WTC11 (cell line): ENCODE measurements around the gene TMEM120B. TPM values are rescaled to one million over a fixed set of nuclear protein-coding genes. Genes with fewer than 3 reads are reported as not detected.

Experiments
- ATAC-seq: fragments of 200-7000 bp; cut with Tn5 transposase; 2 replicates; pipeline ENCODE4 v1.10.0; 2021; ENCODE audit warnings: mild to moderate bottlenecking, moderate library complexity
- CTCF ChIA-PET: fragments of 300-600 bp; sonication (Branson Sonifier 250); formaldehyde crosslinking; loops from one replicate; lab custom pipeline; 2021; ENCODE audit warnings: antibody characterized with exemption; lab: Charles Lee
- POLR2A ChIA-PET: fragments of 350-600 bp; sonication (Branson Sonifier 250); formaldehyde crosslinking; loops from one replicate; lab custom pipeline; 2021; ENCODE audit warnings: antibody characterized with exemption; lab: Charles Lee
- DNase-seq: peaks from one replicate; pipeline ENCODE4 v3.0.0; 2021; ENCODE audit warnings: low spot score
- H3K27ac Mint-ChIP-seq: 2 replicates; pipeline ENCODE4 v1.8.0; 2021; ENCODE audit warnings: mixed read lengths
- H3K27me3 Mint-ChIP-seq: 2 replicates; pipeline ENCODE4 v1.8.0; 2021; ENCODE audit warnings: low read depth, mild to moderate bottlenecking, moderate library complexity, mixed read lengths
- H3K36me3 Mint-ChIP-seq: 2 replicates; pipeline ENCODE4 v1.8.0; 2021; ENCODE audit warnings: mixed read lengths
- H3K4me1 Mint-ChIP-seq: 2 replicates; pipeline ENCODE4 v1.8.0; 2022; ENCODE audit warnings: mixed read lengths
- H3K4me3 Mint-ChIP-seq: 2 replicates; pipeline ENCODE4 v1.8.0; 2021; ENCODE audit warnings: mild to moderate bottlenecking, moderate library complexity, mixed read lengths
- H3K9me3 Mint-ChIP-seq: 2 replicates; pipeline ENCODE4 v1.8.0; 2021; ENCODE audit warnings: mixed read lengths
- ATF1 ChIP-seq: sonication (generic); formaldehyde crosslinking; IDR thresholded peaks from 2 replicates; pipeline ENCODE4 v1.8.1; 2023; ENCODE audit warnings: mild to moderate bottlenecking, moderate library complexity, missing genetic modification reagents
- CREB1 ChIP-seq: sonication (generic); formaldehyde crosslinking; IDR thresholded peaks from 2 replicates; pipeline ENCODE4 v1.8.0; 2023; ENCODE audit warnings: mild to moderate bottlenecking, missing genetic modification reagents
- GRHL2 ChIP-seq: fragments of 250-450 bp; sonication (Bioruptor Pico); IDR thresholded peaks from 2 replicates; pipeline ENCODE4 v1.8.0; 2022; ENCODE audit warnings: mild to moderate bottlenecking, moderate library complexity; ENCODE audit not compliant: insufficient replicate concordance, severe bottlenecking
- GTF2I ChIP-seq: fragments of 250-450 bp; sonication (Bioruptor Pico); conservative IDR thresholded peaks from 2 replicates; pipeline ENCODE4 v1.4.0; 2021; ENCODE audit warnings: mild to moderate bottlenecking
- JAZF1 ChIP-seq: fragments of 250-450 bp; sonication (Bioruptor Pico); IDR thresholded peaks from 2 replicates; pipeline ENCODE4 v1.9.0; 2021; ENCODE audit warnings: moderate library complexity, mild to moderate bottlenecking, inconsistent platforms
- KAT7 ChIP-seq: sonication (generic); formaldehyde crosslinking; IDR thresholded peaks from 2 replicates; pipeline ENCODE4 v1.8.1; 2023; ENCODE audit warnings: missing genetic modification reagents, mild to moderate bottlenecking, borderline replicate concordance
- NFYB ChIP-seq: sonication (generic); formaldehyde crosslinking; conservative IDR thresholded peaks from 2 replicates; pipeline ENCODE4 v1.8.0; 2022; ENCODE audit warnings: low read depth, missing genetic modification reagents
- NR1H2 ChIP-seq: sonication (generic); formaldehyde crosslinking; IDR thresholded peaks from 2 replicates; pipeline ENCODE4 v1.9.0; 2021; ENCODE audit warnings: mild to moderate bottlenecking, moderate library complexity, missing genetic modification reagents
- OVOL2 ChIP-seq: fragments of 250-450 bp; sonication (Bioruptor Pico); IDR thresholded peaks from 2 replicates; pipeline ENCODE4 v1.9.0; 2021; ENCODE audit warnings: mild to moderate bottlenecking, borderline replicate concordance
- SP1 ChIP-seq: sonication (generic); formaldehyde crosslinking; conservative IDR thresholded peaks from 2 replicates; pipeline ENCODE4 v1.8.1; 2022; ENCODE audit warnings: missing genetic modification reagents
- TEAD1 ChIP-seq: sonication (generic); formaldehyde crosslinking; IDR thresholded peaks from 2 replicates; pipeline ENCODE4 v1.8.0; 2022; ENCODE audit warnings: mild to moderate bottlenecking, missing genetic modification reagents
- ZNF263 ChIP-seq: sonication (generic); formaldehyde crosslinking; IDR thresholded peaks from 2 replicates; pipeline ENCODE4 v1.8.1; 2022; ENCODE audit warnings: low read depth, mild to moderate bottlenecking, moderate library complexity, missing genetic modification reagents
- ZNF671 ChIP-seq: fragments of 250-450 bp; sonication (Bioruptor Pico); IDR thresholded peaks from 2 replicates; pipeline ENCODE4 v1.8.0; 2021; ENCODE audit warnings: mild to moderate bottlenecking
- total RNA-seq: library from RNA; stranded (reverse); gene quantifications from 3 replicates; pipeline ENCODE4 v1.2.3, GENCODE V29; 2021
- TF ChIP-seq, protein P1 (sequence below): sonication (generic); formaldehyde crosslinking; IDR thresholded peaks from 2 replicates; pipeline ENCODE4 v1.8.1; 2023; ENCODE audit warnings: mild to moderate bottlenecking, missing genetic modification reagents, moderate library complexity
- TF ChIP-seq, protein P2 (sequence below): sonication (generic); formaldehyde crosslinking; IDR thresholded peaks from 2 replicates; pipeline ENCODE4 v1.8.1; 2022; ENCODE audit warnings: missing genetic modification reagents, borderline replicate concordance
- TF ChIP-seq, protein P3 (sequence below): fragments of 250-450 bp; sonication (Bioruptor Pico); IDR thresholded peaks from 2 replicates; pipeline ENCODE4 v1.9.0; 2021; ENCODE audit warnings: mild to moderate bottlenecking, borderline replicate concordance
- TF ChIP-seq, protein P4 (sequence below): fragments of 250-450 bp; sonication (Bioruptor Pico); IDR thresholded peaks from 2 replicates; pipeline ENCODE4 v1.9.0; 2021; ENCODE audit warnings: mild to moderate bottlenecking
- TF ChIP-seq, protein P5 (sequence below): sonication (generic); formaldehyde crosslinking; IDR thresholded peaks from 2 replicates; pipeline ENCODE4 v1.8.0; 2022; ENCODE audit warnings: mild to moderate bottlenecking, missing genetic modification reagents
- TF ChIP-seq, protein P6 (sequence below): sonication (generic); formaldehyde crosslinking; IDR thresholded peaks from 2 replicates; pipeline ENCODE4 v1.8.1; 2022; ENCODE audit warnings: mild to moderate bottlenecking, missing genetic modification reagents, moderate library complexity, borderline replicate concordance
- TF ChIP-seq, protein P7 (sequence below): fragments of 250-450 bp; sonication (Bioruptor Pico); IDR thresholded peaks from 2 replicates; pipeline ENCODE4 v1.9.0; 2021; ENCODE audit warnings: mild to moderate bottlenecking

Gene TMEM120B
- total RNA-seq, 1 experiment from 2014 or later = 36.9 TPM

DNA sequence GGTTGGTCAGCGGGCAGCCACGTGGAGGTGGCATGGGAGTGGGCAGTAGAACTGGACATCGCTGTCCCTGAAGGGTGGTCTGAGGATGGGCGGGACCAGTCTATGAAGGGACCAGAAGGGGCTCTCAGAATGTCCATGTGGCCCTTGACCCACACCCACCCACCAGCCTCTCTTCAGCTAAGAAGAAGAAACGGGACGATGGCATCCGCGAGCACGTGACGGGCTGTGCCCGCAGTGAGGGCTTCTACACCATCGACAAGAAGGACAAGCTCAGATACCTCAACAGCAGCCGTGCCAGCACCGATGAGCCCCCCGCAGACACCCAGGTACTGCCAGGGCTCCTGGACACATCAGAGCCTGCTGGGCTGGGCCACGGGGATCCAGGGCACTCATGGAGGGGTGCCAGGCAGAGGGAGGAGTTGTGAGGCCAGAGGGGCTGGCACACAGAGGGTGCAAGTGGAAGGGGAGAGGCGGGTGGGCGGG, 112.5 kb downstream of the TMEM120B start (continued):
- TF ChIP-seq, protein P1, sequence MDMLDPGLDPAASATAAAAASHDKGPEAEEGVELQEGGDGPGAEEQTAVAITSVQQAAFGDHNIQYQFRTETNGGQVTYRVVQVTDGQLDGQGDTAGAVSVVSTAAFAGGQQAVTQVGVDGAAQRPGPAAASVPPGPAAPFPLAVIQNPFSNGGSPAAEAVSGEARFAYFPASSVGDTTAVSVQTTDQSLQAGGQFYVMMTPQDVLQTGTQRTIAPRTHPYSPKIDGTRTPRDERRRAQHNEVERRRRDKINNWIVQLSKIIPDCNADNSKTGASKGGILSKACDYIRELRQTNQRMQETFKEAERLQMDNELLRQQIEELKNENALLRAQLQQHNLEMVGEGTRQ (CRISPR knock-in tag) = no peak
- TF ChIP-seq, protein P2, sequence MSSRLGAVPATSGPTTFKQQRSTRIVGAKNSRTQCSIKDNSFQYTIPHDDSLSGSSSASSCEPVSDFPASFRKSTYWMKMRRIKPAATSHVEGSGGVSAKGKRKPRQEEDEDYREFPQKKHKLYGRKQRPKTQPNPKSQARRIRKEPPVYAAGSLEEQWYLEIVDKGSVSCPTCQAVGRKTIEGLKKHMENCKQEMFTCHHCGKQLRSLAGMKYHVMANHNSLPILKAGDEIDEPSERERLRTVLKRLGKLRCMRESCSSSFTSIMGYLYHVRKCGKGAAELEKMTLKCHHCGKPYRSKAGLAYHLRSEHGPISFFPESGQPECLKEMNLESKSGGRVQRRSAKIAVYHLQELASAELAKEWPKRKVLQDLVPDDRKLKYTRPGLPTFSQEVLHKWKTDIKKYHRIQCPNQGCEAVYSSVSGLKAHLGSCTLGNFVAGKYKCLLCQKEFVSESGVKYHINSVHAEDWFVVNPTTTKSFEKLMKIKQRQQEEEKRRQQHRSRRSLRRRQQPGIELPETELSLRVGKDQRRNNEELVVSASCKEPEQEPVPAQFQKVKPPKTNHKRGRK (CRISPR knock-in tag) = no peak

DNA sequence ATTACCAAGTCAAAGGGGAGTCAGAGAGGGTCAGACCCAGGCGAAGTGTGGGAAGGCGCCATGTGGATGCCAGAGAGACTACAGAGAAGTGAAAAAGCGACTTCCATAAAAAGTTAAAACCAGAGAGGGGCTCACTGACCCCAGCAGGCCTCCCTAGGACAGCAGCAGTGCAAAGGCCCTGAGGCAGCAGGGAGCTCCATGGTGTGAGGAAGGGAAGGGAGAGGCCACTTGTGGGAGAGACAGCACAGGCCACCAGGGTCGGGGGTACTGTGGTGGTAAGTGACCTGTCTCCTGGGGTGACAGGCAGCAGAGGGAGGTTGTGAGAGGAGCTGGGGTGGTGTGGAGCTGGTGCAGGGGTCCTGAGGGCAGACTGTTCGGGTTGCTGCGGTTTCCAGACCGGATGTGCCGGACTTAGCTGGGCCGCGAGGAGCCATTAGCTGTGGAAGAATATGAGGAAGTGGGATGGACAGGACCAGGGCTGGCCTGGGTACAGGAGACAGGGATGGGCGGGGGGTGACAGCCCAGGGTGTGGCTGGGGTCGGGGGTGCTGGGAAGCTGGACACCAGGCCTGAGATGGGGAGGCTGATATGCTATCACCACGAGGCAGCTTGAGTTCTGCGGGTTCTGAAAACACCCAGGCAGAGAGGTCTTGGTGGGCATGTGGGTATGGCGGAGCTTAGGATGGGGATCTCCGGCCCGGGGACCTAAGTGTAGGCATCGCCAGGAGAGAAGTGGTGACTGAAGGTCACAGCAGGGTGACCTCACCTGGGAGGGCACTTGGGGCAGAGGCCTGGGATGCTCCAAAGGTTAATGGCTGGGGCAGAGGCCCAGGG, 114.0 kb downstream of the TMEM120B start:
- no peak overlapping the region for H3K27ac Mint-ChIP-seq
- ATAC-seq = no peak
- H3K27me3 Mint-ChIP-seq = no peaks in the 10 kb centered on the region
- H3K4me3 Mint-ChIP-seq = no peak overlapping the region
- POLR2A ChIA-PET = interaction anchor here (1.2 to 1.4 kb wide), 2 partner anchors 31 to 252 kb away, joined by 3 read pairs; partner anchors contain the start of gene MLXIP
- H3K4me1 Mint-ChIP-seq = no peaks in the 10 kb centered on the region
- CTCF ChIA-PET = interaction anchor here (1.0 to 3.5 kb wide), 8 partner anchors 11 to 62 kb away, joined by 3 to 46 read pairs (median 4); partner anchors contain the start of genes PSMD9 and RHOF
- H3K9me3 Mint-ChIP-seq = no peaks in the 10 kb centered on the region
- DNase-seq = no peak
- H3K36me3 Mint-ChIP-seq = peaks cover 16% of the 10 kb centered on the region
- TF ChIP-seq, protein P3, sequence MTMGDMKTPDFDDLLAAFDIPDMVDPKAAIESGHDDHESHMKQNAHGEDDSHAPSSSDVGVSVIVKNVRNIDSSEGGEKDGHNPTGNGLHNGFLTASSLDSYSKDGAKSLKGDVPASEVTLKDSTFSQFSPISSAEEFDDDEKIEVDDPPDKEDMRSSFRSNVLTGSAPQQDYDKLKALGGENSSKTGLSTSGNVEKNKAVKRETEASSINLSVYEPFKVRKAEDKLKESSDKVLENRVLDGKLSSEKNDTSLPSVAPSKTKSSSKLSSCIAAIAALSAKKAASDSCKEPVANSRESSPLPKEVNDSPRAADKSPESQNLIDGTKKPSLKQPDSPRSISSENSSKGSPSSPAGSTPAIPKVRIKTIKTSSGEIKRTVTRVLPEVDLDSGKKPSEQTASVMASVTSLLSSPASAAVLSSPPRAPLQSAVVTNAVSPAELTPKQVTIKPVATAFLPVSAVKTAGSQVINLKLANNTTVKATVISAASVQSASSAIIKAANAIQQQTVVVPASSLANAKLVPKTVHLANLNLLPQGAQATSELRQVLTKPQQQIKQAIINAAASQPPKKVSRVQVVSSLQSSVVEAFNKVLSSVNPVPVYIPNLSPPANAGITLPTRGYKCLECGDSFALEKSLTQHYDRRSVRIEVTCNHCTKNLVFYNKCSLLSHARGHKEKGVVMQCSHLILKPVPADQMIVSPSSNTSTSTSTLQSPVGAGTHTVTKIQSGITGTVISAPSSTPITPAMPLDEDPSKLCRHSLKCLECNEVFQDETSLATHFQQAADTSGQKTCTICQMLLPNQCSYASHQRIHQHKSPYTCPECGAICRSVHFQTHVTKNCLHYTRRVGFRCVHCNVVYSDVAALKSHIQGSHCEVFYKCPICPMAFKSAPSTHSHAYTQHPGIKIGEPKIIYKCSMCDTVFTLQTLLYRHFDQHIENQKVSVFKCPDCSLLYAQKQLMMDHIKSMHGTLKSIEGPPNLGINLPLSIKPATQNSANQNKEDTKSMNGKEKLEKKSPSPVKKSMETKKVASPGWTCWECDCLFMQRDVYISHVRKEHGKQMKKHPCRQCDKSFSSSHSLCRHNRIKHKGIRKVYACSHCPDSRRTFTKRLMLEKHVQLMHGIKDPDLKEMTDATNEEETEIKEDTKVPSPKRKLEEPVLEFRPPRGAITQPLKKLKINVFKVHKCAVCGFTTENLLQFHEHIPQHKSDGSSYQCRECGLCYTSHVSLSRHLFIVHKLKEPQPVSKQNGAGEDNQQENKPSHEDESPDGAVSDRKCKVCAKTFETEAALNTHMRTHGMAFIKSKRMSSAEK (CRISPR knock-in tag) = no peak
- TF ChIP-seq ZNF263 (CRISPR knock-in tag) (no peak), NR1H2 (CRISPR knock-in tag) (no peak), JAZF1 (no peak), KAT7 (CRISPR knock-in tag) (no peak), ATF1 (CRISPR knock-in tag) (no peak), CREB1 (no peak), SP1 (CRISPR knock-in tag) (no peak), TEAD1 (CRISPR knock-in tag) (no peak), OVOL2 (CRISPR knock-in tag) (no peak), NFYB (CRISPR knock-in tag) (no peak), ZNF671 (CRISPR knock-in tag) (no peak), GTF2I (CRISPR knock-in tag) (no peak), GRHL2 (CRISPR knock-in tag) (no peak)
- TF ChIP-seq, protein P4, sequence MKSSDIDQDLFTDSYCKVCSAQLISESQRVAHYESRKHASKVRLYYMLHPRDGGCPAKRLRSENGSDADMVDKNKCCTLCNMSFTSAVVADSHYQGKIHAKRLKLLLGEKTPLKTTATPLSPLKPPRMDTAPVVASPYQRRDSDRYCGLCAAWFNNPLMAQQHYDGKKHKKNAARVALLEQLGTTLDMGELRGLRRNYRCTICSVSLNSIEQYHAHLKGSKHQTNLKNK = no peak
- TF ChIP-seq, protein P5, sequence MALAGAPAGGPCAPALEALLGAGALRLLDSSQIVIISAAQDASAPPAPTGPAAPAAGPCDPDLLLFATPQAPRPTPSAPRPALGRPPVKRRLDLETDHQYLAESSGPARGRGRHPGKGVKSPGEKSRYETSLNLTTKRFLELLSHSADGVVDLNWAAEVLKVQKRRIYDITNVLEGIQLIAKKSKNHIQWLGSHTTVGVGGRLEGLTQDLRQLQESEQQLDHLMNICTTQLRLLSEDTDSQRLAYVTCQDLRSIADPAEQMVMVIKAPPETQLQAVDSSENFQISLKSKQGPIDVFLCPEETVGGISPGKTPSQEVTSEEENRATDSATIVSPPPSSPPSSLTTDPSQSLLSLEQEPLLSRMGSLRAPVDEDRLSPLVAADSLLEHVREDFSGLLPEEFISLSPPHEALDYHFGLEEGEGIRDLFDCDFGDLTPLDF (CRISPR knock-in tag) = no peak
- TF ChIP-seq, protein P2 (CRISPR knock-in tag) = no peak
- TF ChIP-seq, protein P6, sequence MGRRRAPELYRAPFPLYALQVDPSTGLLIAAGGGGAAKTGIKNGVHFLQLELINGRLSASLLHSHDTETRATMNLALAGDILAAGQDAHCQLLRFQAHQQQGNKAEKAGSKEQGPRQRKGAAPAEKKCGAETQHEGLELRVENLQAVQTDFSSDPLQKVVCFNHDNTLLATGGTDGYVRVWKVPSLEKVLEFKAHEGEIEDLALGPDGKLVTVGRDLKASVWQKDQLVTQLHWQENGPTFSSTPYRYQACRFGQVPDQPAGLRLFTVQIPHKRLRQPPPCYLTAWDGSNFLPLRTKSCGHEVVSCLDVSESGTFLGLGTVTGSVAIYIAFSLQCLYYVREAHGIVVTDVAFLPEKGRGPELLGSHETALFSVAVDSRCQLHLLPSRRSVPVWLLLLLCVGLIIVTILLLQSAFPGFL (CRISPR knock-in tag) = no peak
- TF ChIP-seq, protein P7, sequence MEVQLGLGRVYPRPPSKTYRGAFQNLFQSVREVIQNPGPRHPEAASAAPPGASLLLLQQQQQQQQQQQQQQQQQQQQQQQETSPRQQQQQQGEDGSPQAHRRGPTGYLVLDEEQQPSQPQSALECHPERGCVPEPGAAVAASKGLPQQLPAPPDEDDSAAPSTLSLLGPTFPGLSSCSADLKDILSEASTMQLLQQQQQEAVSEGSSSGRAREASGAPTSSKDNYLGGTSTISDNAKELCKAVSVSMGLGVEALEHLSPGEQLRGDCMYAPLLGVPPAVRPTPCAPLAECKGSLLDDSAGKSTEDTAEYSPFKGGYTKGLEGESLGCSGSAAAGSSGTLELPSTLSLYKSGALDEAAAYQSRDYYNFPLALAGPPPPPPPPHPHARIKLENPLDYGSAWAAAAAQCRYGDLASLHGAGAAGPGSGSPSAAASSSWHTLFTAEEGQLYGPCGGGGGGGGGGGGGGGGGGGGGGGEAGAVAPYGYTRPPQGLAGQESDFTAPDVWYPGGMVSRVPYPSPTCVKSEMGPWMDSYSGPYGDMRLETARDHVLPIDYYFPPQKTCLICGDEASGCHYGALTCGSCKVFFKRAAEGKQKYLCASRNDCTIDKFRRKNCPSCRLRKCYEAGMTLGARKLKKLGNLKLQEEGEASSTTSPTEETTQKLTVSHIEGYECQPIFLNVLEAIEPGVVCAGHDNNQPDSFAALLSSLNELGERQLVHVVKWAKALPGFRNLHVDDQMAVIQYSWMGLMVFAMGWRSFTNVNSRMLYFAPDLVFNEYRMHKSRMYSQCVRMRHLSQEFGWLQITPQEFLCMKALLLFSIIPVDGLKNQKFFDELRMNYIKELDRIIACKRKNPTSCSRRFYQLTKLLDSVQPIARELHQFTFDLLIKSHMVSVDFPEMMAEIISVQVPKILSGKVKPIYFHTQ (CRISPR knock-in tag) = no peak
